Left forelimb (tissue), 1 donor: Measurements from ENCODE around the gene ARHGEF7.
"Not testable (repeated sequence)": the region's sequence is repeated elsewhere in the genome, so short reads cannot be mapped to it uniquely, and the experiment has no call there.

Experiments used
- DNase-seq: peaks from one replicate; pipeline ENCODE4 v3.0.0-alpha.2; 2018; ENCODE audit warnings: low spot score

The ARHGEF7 gene

DNA sequence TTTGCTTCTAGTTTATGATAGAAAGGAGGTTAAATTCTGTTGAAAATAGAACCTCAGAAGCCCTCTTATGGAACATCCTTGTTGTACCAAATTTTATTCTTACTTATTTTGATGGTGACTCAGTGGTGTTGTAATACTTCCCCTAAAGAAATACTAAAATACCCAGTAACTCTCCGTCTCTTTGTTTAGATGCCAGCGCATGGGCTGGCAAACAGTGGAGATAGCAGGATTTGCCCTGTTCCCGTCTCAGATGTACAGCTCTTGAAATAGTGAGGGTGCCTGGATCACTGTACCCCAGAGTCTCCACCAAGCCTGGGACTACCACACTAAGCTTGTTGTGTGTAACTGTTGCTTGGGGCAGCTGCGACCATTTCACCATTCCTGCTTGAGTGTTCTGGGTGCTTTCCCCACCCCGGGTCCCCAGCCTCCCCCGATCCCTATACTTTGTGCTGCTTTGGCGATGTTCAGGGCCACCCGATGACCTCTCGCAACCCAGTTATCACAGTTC is 138.3 kb downstream of the ARHGEF7 start:
- DNase-seq, result no peak

DNA sequence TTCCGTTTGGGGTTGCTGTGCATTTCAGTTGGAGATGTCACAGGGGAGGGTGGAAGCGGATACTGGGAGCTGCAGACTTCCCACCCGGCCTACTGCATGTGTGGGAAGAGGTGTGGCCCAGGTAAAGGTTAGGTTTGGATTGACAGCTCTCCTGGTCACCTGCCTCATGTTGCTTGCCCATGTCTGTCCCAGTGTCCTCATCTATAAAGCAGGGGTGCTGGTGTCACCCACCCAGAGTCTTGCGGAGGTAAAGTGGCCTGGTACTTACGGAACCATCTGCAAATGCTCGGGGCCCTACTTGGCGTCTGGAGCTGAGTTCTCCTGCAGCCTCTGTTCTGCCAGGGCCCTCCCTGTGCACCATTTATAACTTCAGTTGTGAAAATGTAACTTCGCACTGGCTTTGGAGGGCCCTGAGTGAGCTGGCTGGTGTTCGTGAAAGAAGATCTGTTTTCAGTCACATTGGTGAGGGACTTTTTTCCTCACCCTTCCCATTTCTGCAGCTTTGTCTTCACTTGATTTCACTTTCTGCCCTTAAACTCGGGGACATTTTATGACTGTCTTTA is 140.2 kb downstream of the ARHGEF7 start:
- no peak for DNase-seq

DNA sequence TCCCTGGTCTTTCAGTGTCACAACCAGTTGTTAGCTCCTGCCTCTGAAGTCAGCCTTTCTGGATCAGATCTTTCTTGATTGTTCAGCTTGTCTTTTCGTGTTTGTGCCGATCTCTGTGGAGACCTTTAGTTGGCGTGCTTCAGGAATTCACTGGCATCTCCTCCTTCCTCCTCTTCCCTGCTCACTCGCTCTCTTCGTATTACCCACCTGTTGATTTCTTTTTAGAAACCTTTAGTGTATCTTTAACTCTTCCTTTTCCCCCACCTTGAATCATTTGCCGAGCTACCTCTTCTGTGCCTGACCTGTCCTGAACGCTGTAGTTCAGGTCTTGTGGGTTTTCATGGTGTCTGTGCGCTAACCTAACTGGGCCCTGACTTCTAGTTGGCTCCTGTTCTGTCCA is 141.3 kb downstream of the ARHGEF7 start:
- DNase-seq, result no peak

GRCh38 chr13:111256946-111257345 is 141.8 kb downstream of the ARHGEF7 start:
- no peak for DNase-seq

GRCh38 chr13:111257899-111258298 is 142.8 kb downstream of the ARHGEF7 start:
- DNase-seq, result not testable (repeated sequence)

DNA sequence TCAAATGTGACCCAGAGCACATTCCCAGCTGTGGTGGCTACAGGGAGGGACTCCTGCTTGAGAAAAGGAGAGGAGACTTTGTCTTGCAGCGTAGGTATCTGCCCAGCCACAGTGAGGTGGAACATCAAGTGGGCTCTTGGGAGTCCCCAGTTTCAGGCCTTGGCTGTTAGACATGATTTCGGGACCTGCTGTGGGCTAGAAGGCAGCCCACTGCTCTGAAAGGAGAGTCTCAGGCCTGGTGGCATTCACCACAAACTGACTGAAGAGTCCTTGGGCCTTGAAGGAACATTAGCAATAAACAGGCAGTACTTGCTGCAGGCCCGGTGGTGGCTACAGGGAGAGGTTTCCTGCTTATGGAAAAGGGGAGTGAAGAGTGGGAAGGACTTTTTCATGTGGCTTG is 143.5 kb downstream of the ARHGEF7 start:
- DNase-seq, result no peak

- DNase-seq, result no peak
These were observed 143.9 kb downstream of the ARHGEF7 start for GRCh38 chr13:111259058-111259457.

DNA sequence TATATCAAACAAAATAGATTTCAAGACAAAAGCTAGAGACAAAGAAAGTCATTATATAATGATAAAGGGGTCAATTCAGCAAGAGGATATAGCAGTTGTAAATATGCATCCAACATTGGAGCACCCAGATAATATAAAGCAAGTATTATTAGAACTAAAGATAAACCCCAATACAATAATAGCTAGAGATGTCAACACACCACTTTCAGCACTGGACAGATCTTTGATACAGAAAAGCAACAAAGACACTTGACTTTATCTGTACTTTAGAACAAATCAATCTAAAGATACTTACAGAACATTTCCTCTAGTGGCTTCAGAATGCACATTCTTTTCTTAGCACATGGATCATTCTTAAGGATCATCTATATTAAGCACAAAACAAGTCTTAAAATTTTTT is 146.2 kb downstream of the ARHGEF7 start:
- no peak for DNase-seq

GRCh38 chr13:111262281-111262680 is 147.2 kb downstream of the ARHGEF7 start:
- DNase-seq, result no peak

DNA sequence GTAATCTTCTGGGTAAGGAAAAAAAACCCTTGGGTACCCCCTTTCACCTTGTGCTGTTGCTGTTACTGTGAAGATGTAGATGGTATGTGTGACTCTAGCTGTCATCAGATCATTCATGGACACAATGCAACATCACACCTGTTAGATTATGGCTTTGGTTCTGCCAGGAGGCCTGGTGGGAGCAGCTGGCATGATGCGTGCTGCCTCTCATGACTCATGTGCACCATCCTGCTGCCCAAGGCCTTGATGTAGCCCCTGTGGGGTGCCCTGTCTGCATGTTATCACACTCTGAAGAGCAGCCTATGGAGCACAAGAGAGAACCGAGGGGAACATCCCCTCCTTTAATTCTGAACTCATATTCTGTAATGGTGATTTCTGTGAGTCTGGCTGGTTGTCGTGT is 147.6 kb downstream of the ARHGEF7 start:
- no peak for DNase-seq

DNA sequence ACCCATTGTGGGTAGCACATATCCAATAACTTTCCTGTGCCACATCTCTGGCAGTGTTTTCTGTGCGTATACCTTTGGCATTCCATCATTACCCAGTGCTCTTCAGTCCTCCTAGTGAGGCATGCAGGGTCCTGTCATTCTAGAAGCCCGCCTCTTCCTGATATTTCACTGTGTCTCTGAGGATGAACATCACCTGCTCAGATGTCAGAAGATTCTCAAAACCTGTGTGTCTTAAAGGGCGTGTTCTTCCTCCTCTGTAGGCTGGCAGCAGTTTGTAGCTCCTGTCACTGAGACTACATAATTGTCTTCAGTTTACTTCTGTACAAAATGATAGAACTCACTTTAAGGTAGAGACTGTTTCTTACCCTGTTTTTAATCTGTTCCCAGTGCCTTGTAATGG is 148.5 kb downstream of the ARHGEF7 start:
- DNase-seq, result no peak

GRCh38 chr13:111265006-111265700 is 150.0 kb downstream of the ARHGEF7 start:
- no peak for DNase-seq

DNA sequence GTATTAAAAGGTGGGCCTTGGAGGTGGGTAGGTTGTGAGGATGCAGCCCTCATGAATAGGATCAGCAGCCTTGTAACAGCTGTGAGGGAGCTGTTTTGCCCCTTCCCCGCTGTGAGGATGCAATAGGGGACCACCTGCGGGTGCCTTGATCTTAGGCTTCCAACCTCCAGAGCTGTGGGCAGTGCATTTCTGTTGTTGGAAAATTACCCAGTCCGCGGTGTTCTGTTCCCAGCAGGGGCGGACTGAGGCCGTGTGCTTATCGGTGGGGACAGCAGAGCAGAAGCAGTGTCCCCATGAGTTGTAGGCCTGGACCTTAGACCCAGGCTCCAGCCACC is 150.6 kb downstream of the ARHGEF7 start:
- DNase-seq, result no peak

GRCh38 chr13:111267205-111267604 is 152.1 kb downstream of the ARHGEF7 start:
- no peak for DNase-seq

- no peak for DNase-seq
These were observed 152.7 kb downstream of the ARHGEF7 start for GRCh38 chr13:111267784-111268183.

GRCh38 chr13:111269508-111269907 is 154.4 kb downstream of the ARHGEF7 start:
- DNase-seq, result no peak

DNA sequence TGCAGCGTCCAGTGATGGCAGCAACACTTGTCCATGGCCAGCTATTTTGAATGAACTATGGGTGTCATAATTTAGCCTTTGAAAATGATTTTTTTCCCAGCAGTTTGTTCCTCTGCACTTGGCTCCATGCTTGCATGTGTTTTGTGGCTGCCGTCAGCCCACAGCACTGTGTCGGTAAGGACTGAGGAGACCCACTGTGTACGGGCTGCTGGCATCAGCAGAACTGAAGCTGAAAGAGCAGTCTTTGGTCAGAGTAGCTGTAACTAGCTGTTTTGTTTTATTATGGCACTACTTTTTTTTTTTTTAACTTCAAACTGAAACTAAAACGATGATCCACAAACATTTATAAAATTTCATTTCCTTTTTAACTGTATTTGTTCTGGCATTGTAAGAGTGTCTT is 155.0 kb downstream of the ARHGEF7 start:
- no peak for DNase-seq

DNA sequence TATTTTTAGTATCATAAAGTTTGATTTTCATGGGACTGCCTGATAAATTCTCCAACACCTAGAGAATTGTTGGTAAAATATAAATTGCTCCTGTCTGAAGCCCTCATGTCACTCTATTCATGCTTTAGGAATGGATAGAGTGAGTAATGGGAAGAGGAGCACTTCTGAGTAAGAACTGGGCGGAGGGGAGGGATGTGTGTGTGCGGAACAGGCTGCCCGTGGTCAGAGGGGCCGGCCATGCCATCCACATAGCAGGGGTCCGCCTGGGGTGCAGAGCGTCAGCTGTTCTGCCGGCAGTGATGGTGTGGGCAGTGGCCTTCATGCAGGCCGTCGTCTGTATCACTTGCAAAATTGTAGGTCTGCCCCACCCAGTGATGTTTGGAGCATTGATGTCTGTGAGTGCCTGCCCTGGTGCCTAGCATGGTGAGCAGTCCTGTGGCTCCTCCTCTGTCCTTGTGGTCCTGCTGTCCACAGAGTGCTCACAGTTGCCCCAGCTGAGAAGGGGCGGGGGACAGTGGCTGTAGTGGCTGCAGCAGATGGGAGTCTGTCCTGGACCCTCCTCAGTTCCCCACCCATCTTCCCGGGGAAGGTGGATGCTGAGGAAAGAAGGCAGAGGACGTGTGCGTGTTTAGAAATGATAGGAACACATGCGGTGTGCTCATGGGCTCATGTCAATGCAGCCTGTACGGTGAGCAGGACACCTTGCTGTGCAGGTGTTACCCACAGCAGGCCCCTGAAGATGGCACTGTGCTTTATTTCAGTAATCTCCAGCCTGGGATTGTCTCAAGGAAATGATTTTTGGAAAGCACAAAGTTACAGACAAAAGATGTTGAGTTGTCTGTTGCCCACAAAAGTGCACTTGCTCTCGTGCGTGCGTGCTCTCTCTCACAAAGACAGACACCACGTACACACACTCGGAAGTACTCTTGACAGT is 155.9 kb downstream of the ARHGEF7 start:
- no peak for DNase-seq

- DNase-seq, result no peak
These were observed 157.0 kb downstream of the ARHGEF7 start for GRCh38 chr13:111272117-111272516.

DNA sequence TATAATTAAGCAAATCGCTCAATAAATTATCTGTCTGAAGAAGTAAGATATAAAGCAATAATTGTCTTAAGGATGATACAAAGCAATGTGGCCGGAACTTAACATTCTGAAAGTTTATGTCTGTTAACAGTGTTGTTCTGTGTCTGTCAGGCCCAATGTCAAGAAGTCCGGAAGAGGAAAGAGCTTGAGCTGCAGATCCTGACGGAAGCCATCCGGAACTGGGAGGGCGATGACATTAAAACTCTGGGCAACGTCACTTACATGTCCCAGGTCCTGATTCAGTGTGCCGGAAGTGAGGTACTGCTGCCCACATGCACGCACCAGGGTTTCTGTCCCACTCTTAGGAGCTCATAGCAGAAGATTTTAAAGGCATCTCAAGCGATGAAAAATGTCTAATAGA is 160.3 kb downstream of the ARHGEF7 start:
- no peak for DNase-seq

DNA sequence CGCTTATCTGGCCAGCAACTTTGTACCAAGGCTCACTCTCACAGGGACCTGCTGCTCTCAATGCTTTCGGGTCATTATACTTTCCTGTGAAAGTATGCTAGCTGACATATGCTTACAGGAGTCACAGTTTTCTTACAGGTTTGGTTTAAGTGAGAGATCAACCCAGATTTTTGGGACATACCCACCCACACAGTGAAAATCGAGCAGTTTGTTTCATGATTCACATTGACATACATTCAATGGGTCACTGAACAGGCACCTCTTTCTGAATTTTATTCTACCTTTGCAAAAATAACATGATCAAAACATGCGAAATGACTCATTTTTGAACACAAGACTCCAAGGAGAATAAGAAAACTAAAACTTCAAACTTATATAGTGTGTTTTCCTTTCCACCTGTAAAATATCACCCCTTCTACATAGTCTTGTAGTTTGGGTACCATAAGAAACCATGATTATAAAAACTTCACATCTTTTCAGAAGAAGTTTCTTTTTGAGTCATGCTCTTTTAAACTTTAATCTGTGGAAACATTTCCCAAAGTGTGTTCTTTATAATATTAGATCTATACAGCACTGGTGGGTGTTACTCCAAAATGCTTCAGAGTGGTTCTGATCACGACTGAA is 161.0 kb downstream of the ARHGEF7 start:
- no peak for DNase-seq

DNA sequence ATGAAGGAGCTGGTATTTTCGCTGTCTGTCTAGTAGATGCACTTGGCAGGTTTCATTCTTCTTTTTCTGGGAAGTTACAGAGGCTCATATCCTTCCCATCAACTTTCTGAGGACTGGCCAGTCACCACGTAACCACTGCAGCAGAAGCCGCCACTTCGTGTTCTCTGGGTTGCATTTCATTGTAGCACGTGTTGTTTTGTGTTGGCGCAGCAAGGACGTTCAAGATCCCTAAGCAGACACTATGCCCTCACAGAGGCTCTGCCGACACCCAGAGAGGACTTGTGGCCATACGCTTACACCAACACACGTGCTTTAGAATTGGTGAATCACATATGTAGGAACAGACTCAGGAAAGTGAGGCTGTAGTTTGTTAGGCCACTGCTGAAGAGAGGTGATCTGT is 163.1 kb downstream of the ARHGEF7 start:
- DNase-seq, result no peak
